Fibroblast of lung (primary cell): ENCODE measurements around the gene DRICH1. TPM values are rescaled to one million over a fixed set of nuclear protein-coding genes. Genes with fewer than 3 reads are reported as not detected.

ENCODE experiments used
- DNase-seq, 2 donors: peaks; one replicate each; pipeline versions ENCODE4 v3.0.0 to v3.0.0-alpha.2; 2010; ENCODE audit warnings: low read depth in 2 of 2
- H2AFZ ChIP-seq: 2 replicates; pipeline ENCODE4 v1.5.1; 2012; ENCODE audit warnings: low read length, control low read depth, inconsistent platforms
- H3K27ac ChIP-seq: 2 replicates; pipeline ENCODE4 v1.5.1; 2011; ENCODE audit warnings: low read length, control low read depth; ENCODE audit not compliant: insufficient read depth
- H3K27me3 ChIP-seq: 2 replicates; pipeline ENCODE4 v1.5.1; 2011; ENCODE audit warnings: mild to moderate bottlenecking, low read length; ENCODE audit not compliant: control insufficient read depth, insufficient read depth
- H3K36me3 ChIP-seq: 2 replicates; pipeline ENCODE4 v1.5.1; 2011; ENCODE audit warnings: low read length; ENCODE audit not compliant: control insufficient read depth, insufficient read depth
- H3K4me1 ChIP-seq: 2 replicates; pipeline ENCODE4 v1.5.1; 2011; ENCODE audit warnings: low read length; ENCODE audit not compliant: control insufficient read depth, insufficient read depth; ENCODE audit errors: extremely low read depth
- H3K4me2 ChIP-seq: 2 replicates; pipeline ENCODE4 v1.5.1; 2011; ENCODE audit warnings: low read length, control low read depth; ENCODE audit not compliant: insufficient read depth; ENCODE audit errors: extremely low read depth
- H3K4me3 ChIP-seq, 4 experiments: fragments of 200-600 bp in 1 of 4; sonication (generic) in 1 of 4; replicated peaks in 1 of 4; 2 replicates each; pipeline ENCODE4 v1.5.1; 2011 to 2016; ENCODE audit warnings: low read length in 4 of 4, low read depth in 3 of 4, mild to moderate bottlenecking in 3 of 4, control low read depth in 2 of 4, inconsistent platforms in 1 of 4, mixed read lengths in 1 of 4; ENCODE audit not compliant: insufficient read depth in 1 of 4; ENCODE audit errors: control extremely low read depth in 1 of 4
- H3K79me2 ChIP-seq: 2 replicates; pipeline ENCODE4 v1.5.1; 2012; ENCODE audit warnings: mild to moderate bottlenecking, low read length, inconsistent platforms; ENCODE audit not compliant: control insufficient read depth, insufficient read depth
- H3K9ac ChIP-seq: 2 replicates; pipeline ENCODE4 v1.5.1; 2011; ENCODE audit warnings: mild to moderate bottlenecking, low read length, control low read depth; ENCODE audit not compliant: insufficient read depth
- H3K9me3 ChIP-seq: 2 replicates; pipeline ENCODE4 v1.5.1; 2012; ENCODE audit warnings: low read depth, low read length; ENCODE audit not compliant: control insufficient read depth, insufficient read depth
- H4K20me1 ChIP-seq: 2 replicates; pipeline ENCODE4 v1.5.1; 2011; ENCODE audit warnings: low read length; ENCODE audit not compliant: control insufficient read depth, insufficient read depth; ENCODE audit errors: extremely low read depth
- EZH2 ChIP-seq: IDR thresholded peaks from 2 replicates; pipeline ENCODE4 v1.5.1; 2012; ENCODE audit warnings: low read length, control low read depth, mild to moderate bottlenecking; ENCODE audit errors: missing control alignments
- polyA plus RNA-seq, 2 donors: library from polyadenylated mRNA; depleted of rRNA in 1 of 2; stranded (reverse) in 1 of 2; unstranded in 1 of 2; fragments of >200 nt; gene quantifications; 2 replicates each; pipeline ENCODE4 v1.2.1, GENCODE V29; 2011 to 2012; ENCODE audit warnings: missing spikeins in 1 of 2
- total RNA-seq: library from RNA; depleted of rRNA; stranded (reverse); fragments of >200 nt; gene quantifications from 2 replicates; pipeline ENCODE4 v1.2.1, GENCODE V29; 2014
- TF ChIP-seq, protein P1 (sequence below), 2 donors: IDR thresholded peaks in 1 of 2; conservative IDR thresholded peaks in 1 of 2; 1 replicate in 1 of 2; 2 replicates in 1 of 2; pipeline ENCODE4 v1.5.1; 2011 to 2012; ENCODE audit warnings: low read length in 2 of 2, control low read depth in 1 of 2, inconsistent platforms in 1 of 2, low read depth in 1 of 2, mild to moderate bottlenecking in 1 of 2

Gene DRICH1
- total and polyA plus RNA-seq, 2 donors (not counting 1 experiment from before 2014, with no cell fraction given), result not detected

DNA sequence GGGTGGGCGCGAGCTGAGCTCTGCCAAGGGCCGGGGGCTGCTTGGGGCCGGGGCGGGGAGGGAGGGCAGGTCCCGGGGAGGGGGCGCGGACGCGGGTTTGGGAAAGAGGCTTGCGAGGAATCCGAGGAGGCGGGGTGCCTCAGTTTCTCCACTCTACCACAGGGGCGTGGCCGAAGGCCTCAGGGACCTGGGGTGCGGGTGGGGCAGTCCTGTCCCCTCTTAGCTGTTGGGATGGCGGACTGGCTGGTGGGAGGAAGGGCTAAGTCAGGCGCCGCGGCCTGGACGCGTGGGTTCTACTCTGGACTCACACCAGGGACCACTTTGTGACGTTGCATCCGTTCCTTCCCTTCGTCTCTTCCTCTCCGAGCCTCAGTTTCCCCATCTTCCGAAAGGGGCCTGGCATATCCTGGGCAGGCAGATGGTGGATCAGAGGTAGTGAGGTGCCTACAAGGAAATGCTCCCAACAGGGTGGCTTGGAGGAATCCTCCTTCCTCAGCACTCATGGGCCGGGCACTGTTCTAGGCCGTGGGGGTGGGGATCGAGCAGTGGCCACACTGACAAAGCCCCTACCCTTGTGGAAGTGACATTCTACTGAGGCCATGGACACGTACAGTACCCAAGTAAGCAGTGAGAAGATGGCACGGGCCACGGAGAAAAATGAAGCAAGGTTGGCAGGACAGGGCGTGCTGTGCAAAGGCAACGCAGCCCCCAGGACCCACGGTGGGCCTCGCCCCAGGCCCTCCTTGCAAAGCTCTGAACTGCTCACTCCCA, 65.2 kb downstream of the DRICH1 start:
- peaks cover 11% of the 10 kb centered on the region for H3K27me3 ChIP-seq
- no peaks in the 10 kb centered on the region for H3K36me3 ChIP-seq
- no peaks in the 10 kb centered on the region for H3K9me3 ChIP-seq
- H3K4me2 ChIP-seq, result no peak overlapping the region
- no peak overlapping the region for H3K9ac ChIP-seq
- no peaks in the 10 kb centered on the region for H3K4me1 ChIP-seq
- no peak overlapping the region for H2AFZ ChIP-seq
- H4K20me1 ChIP-seq, result no peaks in the 10 kb centered on the region
- TF ChIP-seq, protein P1, sequence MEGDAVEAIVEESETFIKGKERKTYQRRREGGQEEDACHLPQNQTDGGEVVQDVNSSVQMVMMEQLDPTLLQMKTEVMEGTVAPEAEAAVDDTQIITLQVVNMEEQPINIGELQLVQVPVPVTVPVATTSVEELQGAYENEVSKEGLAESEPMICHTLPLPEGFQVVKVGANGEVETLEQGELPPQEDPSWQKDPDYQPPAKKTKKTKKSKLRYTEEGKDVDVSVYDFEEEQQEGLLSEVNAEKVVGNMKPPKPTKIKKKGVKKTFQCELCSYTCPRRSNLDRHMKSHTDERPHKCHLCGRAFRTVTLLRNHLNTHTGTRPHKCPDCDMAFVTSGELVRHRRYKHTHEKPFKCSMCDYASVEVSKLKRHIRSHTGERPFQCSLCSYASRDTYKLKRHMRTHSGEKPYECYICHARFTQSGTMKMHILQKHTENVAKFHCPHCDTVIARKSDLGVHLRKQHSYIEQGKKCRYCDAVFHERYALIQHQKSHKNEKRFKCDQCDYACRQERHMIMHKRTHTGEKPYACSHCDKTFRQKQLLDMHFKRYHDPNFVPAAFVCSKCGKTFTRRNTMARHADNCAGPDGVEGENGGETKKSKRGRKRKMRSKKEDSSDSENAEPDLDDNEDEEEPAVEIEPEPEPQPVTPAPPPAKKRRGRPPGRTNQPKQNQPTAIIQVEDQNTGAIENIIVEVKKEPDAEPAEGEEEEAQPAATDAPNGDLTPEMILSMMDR (conservative IDR thresholded peaks at IDR 0.05 in 1 of 2, IDR thresholded peaks at IDR 0.05 in 1 of 2; ENCODE audit: low read depth in 1 of 2, low read length in 2 of 2), result no peak
- peak; percentile 62 for TF ChIP-seq EZH2
- DNase-seq, result no peak
- H3K27ac ChIP-seq, result no peak overlapping the region
- no peak overlapping the region for H3K4me3 ChIP-seq
- no peaks in the 10 kb centered on the region for H3K79me2 ChIP-seq

DNA sequence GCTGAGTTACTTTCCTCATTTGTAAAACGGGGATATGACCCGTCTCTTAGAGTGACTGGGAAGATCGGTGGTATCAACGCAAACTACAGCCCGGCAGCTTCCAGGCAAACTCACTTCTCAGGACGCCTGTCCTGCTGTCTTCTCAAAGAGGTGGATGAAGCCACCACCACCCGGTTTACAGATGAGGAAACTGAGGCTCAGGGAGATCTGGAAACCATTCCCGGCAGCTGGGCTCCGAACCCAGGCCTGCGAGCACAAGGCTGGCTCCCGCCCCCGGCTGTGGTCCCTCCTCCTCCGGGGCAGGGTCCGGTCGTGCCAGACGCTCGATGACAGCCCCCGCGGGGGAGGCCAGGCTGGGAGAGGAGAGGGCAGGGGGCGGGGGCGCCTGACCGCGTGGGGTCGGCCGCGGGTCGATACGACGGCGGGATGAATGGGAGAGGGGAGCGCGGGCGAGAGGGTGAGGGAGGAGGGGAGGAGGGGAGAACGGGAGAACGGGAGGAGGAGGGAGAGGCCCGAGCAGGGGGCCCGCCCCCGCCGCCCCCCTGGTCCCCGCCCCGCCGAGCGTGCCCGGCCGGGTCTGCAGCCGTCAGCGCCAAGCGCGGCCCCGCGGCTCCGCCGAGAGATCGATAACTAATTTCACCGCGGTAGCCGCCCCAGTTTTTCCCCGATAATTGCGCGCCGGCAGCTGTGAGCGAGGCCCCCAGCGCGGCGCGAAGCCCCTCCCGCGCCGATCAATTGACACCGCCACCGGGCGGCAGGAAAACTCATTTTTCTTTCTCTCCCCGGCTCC, 66.0 kb downstream of the DRICH1 start:
- Histone ChIP-seq H3K4me2 (no peak overlapping the region), H3K36me3 (no peaks in the 10 kb centered on the region), H3K79me2 (no peaks in the 10 kb centered on the region), H3K9ac (no peak overlapping the region), H4K20me1 (no peaks in the 10 kb centered on the region), H3K4me3 (no peak overlapping the region), H2AFZ (no peak overlapping the region), H3K27me3 (peaks cover 11% of the 10 kb centered on the region), H3K4me1 (no peaks in the 10 kb centered on the region), H3K9me3 (no peaks in the 10 kb centered on the region), H3K27ac (no peak overlapping the region)
- peak; percentile 86 for TF ChIP-seq EZH2
- TF ChIP-seq, protein P1 (conservative IDR thresholded peaks at IDR 0.05 in 1 of 2, IDR thresholded peaks at IDR 0.05 in 1 of 2; ENCODE audit: low read depth in 1 of 2, low read length in 2 of 2), result no peak
- no peak for DNase-seq

DNA sequence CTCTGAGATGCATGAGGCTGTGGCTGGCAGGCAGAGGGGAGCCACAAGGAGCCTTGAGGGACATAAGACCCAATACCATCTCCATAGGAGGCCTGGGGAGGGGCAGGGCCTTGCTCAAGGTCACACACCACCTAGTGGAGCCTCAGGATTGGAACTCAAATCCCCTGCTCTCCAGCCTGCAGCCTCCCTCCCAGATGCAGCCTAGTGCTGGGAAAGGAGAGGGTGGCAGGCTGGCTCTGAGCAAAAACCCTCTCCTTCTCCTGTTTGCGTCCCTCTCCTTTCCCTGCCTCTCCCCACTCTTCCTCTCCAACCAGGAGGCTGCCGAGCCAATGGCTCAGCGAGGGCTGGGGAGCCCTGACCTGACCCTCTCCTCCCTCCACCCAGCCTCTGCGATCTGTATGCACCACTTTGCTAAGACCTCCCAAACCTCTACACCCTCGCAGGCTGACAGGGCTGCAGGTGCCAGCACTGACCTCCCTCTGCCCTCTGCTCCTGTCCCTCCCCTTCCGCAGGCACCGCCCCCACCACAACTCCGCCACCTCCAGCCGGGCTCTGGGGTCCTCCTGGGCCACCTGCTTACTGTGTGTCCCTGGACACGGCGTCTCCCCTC, 66.7 kb downstream of the DRICH1 start:
- no peak overlapping the region for H3K4me2 ChIP-seq
- H3K9me3 ChIP-seq, result no peaks in the 10 kb centered on the region
- DNase-seq, result no peak
- no peak overlapping the region for H3K4me3 ChIP-seq
- no peaks in the 10 kb centered on the region for H4K20me1 ChIP-seq
- H3K27me3 ChIP-seq, result peaks cover 11% of the 10 kb centered on the region
- no peak overlapping the region for H2AFZ ChIP-seq
- no peak for TF ChIP-seq EZH2
- TF ChIP-seq, protein P1 (conservative IDR thresholded peaks at IDR 0.05 in 1 of 2, IDR thresholded peaks at IDR 0.05 in 1 of 2; ENCODE audit: low read depth in 1 of 2, low read length in 2 of 2), result peak in 1 of 2 donors; percentile 6
- H3K9ac ChIP-seq, result no peak overlapping the region
- H3K36me3 ChIP-seq, result no peaks in the 10 kb centered on the region
- H3K79me2 ChIP-seq, result no peaks in the 10 kb centered on the region
- H3K27ac ChIP-seq, result no peak overlapping the region
- no peaks in the 10 kb centered on the region for H3K4me1 ChIP-seq
